DND-41 (cell line): Measurements from ENCODE around the gene VPS8.

Experiments
- ATAC-seq: fragments of 200-7000 bp; cut with Tn5 transposase; 3 replicates; pipeline ENCODE4 v1.9.1; 2021; ENCODE audit warnings: low read depth; ENCODE audit not compliant: insufficient read depth
- DNase-seq: peaks from one replicate; pipeline ENCODE4 v3.0.0-alpha.2; 2020
- H2AFZ ChIP-seq: 2 replicates; pipeline ENCODE4 v1.6.0; 2012; ENCODE audit warnings: low read depth, low read length
- H3K27ac ChIP-seq: 2 replicates; pipeline ENCODE4 v1.5.1; 2012; ENCODE audit warnings: low read length, inconsistent platforms
- H3K27me3 ChIP-seq: fragments of 200-600 bp; sonication (generic); 2 replicates; pipeline ENCODE4 v1.6.0; 2012; ENCODE audit warnings: low read length, mild to moderate bottlenecking, inconsistent platforms; ENCODE audit not compliant: insufficient read depth, poor library complexity
- H3K36me3 ChIP-seq: 2 replicates; pipeline ENCODE4 v1.5.1; 2012; ENCODE audit warnings: low read length, inconsistent platforms; ENCODE audit not compliant: insufficient read depth
- H3K4me1 ChIP-seq: 2 replicates; pipeline ENCODE4 v1.5.1; 2012; ENCODE audit warnings: mild to moderate bottlenecking, low read length; ENCODE audit not compliant: insufficient read depth
- H3K4me2 ChIP-seq: 2 replicates; pipeline ENCODE4 v1.6.0; 2012; ENCODE audit warnings: mild to moderate bottlenecking, moderate library complexity, low read length, inconsistent platforms; ENCODE audit not compliant: insufficient read depth
- H3K4me3 ChIP-seq, 2 experiments: fragments of 200-600 bp in 1 of 2; shearing (Covaris generic) in 1 of 2; 2 replicates each; pipeline ENCODE4 v1.5.1; 2012 to 2016; ENCODE audit warnings: inconsistent platforms in 2 of 2, low read length in 2 of 2, mild to moderate bottlenecking in 2 of 2, low read depth in 1 of 2, moderate library complexity in 1 of 2
- H3K79me2 ChIP-seq: 2 replicates; pipeline ENCODE4 v1.6.0; 2012; ENCODE audit warnings: low read length, inconsistent platforms; ENCODE audit not compliant: insufficient read depth
- H3K9ac ChIP-seq: 2 replicates; pipeline ENCODE4 v1.6.0; 2012; ENCODE audit warnings: low read depth, mild to moderate bottlenecking, inconsistent platforms, low read length, moderate library complexity
- H3K9me3 ChIP-seq: 2 replicates; pipeline ENCODE4 v1.5.1; 2012; ENCODE audit warnings: low read length, moderate library complexity, mild to moderate bottlenecking, inconsistent platforms; ENCODE audit not compliant: insufficient read depth, severe bottlenecking
- H4K20me1 ChIP-seq: 2 replicates; pipeline ENCODE4 v1.6.0; 2012; ENCODE audit warnings: low read length; ENCODE audit not compliant: insufficient read depth
- EZH2 ChIP-seq: IDR thresholded peaks from 3 replicates; pipeline ENCODE4 v1.6.1; 2012; ENCODE audit warnings: borderline replicate concordance, low read depth, mild to moderate bottlenecking, moderate library complexity, low read length, inconsistent platforms; ENCODE audit not compliant: severe bottlenecking
- TF ChIP-seq, protein P1 (sequence below): IDR thresholded peaks from 2 replicates; pipeline ENCODE4 v1.5.1; 2012; ENCODE audit warnings: borderline replicate concordance, low read length, moderate library complexity, mild to moderate bottlenecking; ENCODE audit not compliant: poor library complexity, severe bottlenecking; ENCODE audit errors: extremely low read depth

Gene VPS8

DNA sequence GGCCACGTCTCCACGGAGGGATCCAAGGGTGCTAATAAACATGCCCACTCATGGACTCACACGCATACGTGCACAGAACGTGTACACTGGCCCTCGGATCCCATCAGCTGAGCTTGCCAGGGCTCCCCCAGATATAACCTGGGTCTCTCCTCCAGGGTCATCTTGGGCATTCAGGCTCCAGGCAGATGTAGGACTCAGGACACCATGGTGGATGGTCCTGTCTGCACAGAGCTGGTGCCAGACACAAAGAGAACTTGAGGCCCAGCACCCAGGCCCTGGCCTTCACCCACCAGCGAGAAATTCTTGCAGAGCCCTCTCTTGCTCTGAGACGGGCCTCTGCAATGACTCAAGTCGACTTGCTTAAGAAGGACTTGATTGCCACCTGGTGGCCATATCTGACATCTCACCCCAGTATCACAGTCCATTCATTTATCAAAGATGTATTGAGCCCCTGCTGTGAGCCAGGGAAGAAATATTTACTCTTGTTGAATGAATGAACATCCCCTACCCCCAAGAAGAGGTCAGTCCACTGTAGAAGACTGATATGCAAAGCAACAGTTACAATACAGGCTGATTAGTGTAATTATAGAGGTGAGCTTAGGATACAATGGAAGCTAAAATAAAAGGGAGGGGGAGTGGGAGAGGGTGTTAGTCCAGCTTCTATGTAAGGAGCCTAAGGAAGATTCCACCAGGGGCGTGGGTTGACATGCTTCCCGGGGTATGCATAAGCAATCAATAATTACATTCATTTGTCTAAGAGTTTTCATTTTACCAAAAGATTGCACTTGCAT lies 34.2 kb upstream of the VPS8 start:
- H3K27me3 ChIP-seq: peaks cover 3% of the 10 kb centered on the region

DNA sequence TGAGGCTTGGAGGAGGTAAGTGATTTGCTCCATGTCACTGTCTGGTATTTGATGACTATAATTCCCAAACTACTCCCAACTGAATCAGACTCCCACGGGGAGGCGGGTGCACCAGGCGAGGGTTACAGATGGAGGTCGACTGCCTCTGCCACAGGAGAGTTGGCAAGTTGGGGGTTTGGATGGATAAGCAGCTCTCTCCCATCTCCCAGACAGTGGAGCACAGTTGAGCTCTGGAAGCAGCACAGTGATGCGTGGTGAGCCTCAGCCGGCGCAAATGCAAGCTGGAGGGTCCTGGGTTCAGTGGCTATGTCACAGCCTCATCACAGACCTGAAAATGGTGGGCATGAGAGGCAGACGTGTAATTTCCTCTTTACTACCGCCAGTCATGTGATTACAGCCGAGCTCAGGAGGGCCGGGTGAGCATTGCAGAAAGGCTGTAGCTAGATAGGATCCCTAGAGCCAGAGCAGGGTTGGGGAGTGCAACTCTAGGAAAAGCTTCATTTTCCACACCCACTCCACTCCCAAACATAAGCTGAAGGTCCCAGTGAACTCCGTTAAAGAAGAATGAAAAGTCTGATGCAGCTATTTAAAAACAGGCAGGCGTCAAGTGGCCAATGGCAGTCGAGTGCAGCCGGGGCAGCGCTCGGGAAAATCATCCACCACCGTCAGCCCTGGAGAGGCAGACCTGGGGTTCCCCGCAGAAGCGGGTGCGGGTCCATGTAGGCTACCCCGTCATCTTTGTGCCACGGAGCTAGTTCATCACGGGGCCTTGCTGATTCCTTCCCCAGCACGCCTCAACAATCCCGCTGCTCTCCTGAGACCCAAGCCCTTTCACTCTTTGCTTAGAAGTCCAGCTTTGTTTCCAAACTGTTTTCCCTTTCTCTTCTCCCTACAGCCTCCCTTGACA lies 33.3 kb upstream of the VPS8 start:
- no peaks in the 10 kb centered on the region for H4K20me1 ChIP-seq
- H3K9me3 ChIP-seq: no peaks in the 10 kb centered on the region
- TF ChIP-seq, protein P1, sequence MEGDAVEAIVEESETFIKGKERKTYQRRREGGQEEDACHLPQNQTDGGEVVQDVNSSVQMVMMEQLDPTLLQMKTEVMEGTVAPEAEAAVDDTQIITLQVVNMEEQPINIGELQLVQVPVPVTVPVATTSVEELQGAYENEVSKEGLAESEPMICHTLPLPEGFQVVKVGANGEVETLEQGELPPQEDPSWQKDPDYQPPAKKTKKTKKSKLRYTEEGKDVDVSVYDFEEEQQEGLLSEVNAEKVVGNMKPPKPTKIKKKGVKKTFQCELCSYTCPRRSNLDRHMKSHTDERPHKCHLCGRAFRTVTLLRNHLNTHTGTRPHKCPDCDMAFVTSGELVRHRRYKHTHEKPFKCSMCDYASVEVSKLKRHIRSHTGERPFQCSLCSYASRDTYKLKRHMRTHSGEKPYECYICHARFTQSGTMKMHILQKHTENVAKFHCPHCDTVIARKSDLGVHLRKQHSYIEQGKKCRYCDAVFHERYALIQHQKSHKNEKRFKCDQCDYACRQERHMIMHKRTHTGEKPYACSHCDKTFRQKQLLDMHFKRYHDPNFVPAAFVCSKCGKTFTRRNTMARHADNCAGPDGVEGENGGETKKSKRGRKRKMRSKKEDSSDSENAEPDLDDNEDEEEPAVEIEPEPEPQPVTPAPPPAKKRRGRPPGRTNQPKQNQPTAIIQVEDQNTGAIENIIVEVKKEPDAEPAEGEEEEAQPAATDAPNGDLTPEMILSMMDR: no peak
- TF ChIP-seq EZH2: no peak
- peaks cover 3% of the 10 kb centered on the region for H3K27me3 ChIP-seq
- H3K4me3 ChIP-seq: no peak overlapping the region
- H3K79me2 ChIP-seq: no peaks in the 10 kb centered on the region
- ATAC-seq (no peak), DNase-seq (no peak)
- H3K9ac ChIP-seq: no peak overlapping the region
- H3K27ac ChIP-seq: no peak overlapping the region
- H3K4me1 ChIP-seq: no peaks in the 10 kb centered on the region
- H2AFZ ChIP-seq: no peak overlapping the region
- no peaks in the 10 kb centered on the region for H3K36me3 ChIP-seq
- no peak overlapping the region for H3K4me2 ChIP-seq

More for the DNA sequence above, 34.2 kb upstream of the VPS8 start:
- H3K27ac ChIP-seq: no peak overlapping the region
- H3K9ac ChIP-seq: no peak overlapping the region
- no peak overlapping the region for H3K4me3 ChIP-seq
- no peak for TF ChIP-seq EZH2
- TF ChIP-seq, protein P1: peak; percentile 87
- no peak overlapping the region for H2AFZ ChIP-seq
- H3K4me1 ChIP-seq: no peaks in the 10 kb centered on the region
- no peaks in the 10 kb centered on the region for H4K20me1 ChIP-seq
- ATAC-seq (peak; percentile 99), DNase-seq (peak; percentile 84)
- no peaks in the 10 kb centered on the region for H3K79me2 ChIP-seq
- H3K9me3 ChIP-seq: no peaks in the 10 kb centered on the region
- H3K4me2 ChIP-seq: no peak overlapping the region
- no peaks in the 10 kb centered on the region for H3K36me3 ChIP-seq

DNA sequence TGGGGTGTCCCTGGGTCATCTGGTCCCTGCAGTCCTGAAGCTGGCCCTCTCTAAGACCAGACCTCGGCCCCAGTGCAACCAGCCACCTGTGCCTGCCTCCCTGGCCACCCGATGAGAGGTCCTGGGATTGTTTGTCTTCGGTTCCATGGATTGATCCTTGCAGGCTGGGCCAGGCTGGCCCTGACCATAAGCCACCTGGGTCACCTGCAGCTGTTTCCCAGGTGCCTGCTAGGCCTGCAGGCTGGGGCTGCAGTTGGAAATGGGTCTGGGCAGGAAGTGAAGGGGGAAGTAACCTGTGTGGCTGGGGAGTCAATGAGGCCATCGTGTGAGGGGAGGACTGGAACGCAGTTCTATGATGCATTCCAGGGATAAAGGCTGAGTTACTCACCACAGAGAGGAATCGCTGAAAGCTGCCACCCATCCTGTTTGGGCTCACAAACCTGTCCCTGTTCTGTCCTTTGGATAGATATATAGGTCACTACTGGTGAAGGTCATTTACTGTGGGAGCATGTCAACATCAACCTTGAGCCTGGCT lies 30.9 kb upstream of the VPS8 start:
- Histone ChIP-seq H3K79me2 (no peaks in the 10 kb centered on the region), H3K27me3 (peaks cover 4% of the 10 kb centered on the region), H3K9ac (no peak overlapping the region), H3K9me3 (no peaks in the 10 kb centered on the region), H3K27ac (no peak overlapping the region), H3K36me3 (no peaks in the 10 kb centered on the region), H3K4me1 (no peaks in the 10 kb centered on the region), H4K20me1 (no peaks in the 10 kb centered on the region), H3K4me3 (no peak overlapping the region), H3K4me2 (no peak overlapping the region), H2AFZ (no peak overlapping the region)
- DNase-seq (no peak), ATAC-seq (no peak)
- TF ChIP-seq EZH2: no peak
- TF ChIP-seq, protein P1: no peak
